Astrocyte (in vitro differentiated cells and primary cell): ENCODE measurements around the gene CRISPLD2. TPM values are rescaled to one million over a fixed set of nuclear protein-coding genes. Genes with fewer than 3 reads are reported as not detected.

Source experiments
- DNase-seq: peaks from one replicate; pipeline ENCODE4 v3.0.0-alpha.2; 2010; ENCODE audit warnings: low read depth
- FAIRE-seq: peaks from 2 replicates; lab custom pipeline; 2011; peaks lifted over from hg19 to GRCh38; lab: Jason Lieb, UNC
- H2AFZ ChIP-seq: 2 replicates; pipeline ENCODE4 v1.6.0; 2012; ENCODE audit warnings: low read depth, low read length, inconsistent platforms
- H3K27ac ChIP-seq: 2 replicates; pipeline ENCODE4 v1.5.1; 2011; ENCODE audit warnings: low read depth, low read length, inconsistent platforms
- H3K27me3 ChIP-seq: 2 replicates; pipeline ENCODE4 v1.6.0; 2011; ENCODE audit warnings: low read length, inconsistent platforms; ENCODE audit not compliant: insufficient read depth
- H3K36me3 ChIP-seq: 2 replicates; pipeline ENCODE4 v1.5.1; 2011; ENCODE audit warnings: low read length, inconsistent platforms; ENCODE audit not compliant: insufficient read depth
- H3K4me1 ChIP-seq: 2 replicates; pipeline ENCODE4 v1.5.1; 2011; ENCODE audit warnings: low read length, inconsistent platforms; ENCODE audit not compliant: insufficient read depth
- H3K4me2 ChIP-seq: 2 replicates; pipeline ENCODE4 v1.6.0; 2012; ENCODE audit warnings: low read length, inconsistent platforms
- H3K4me3 ChIP-seq: 2 replicates; pipeline ENCODE4 v1.5.1; 2011; ENCODE audit warnings: low read depth, mild to moderate bottlenecking, low read length, inconsistent platforms; ENCODE audit not compliant: insufficient read depth
- H3K79me2 ChIP-seq: 2 replicates; pipeline ENCODE4 v1.6.0; 2012; ENCODE audit warnings: mild to moderate bottlenecking, low read length, inconsistent platforms; ENCODE audit not compliant: insufficient read depth
- H3K9ac ChIP-seq: 2 replicates; pipeline ENCODE4 v1.6.0; 2012; ENCODE audit warnings: mild to moderate bottlenecking, low read length, inconsistent platforms
- H3K9me3 ChIP-seq: 2 replicates; pipeline ENCODE4 v1.5.1; 2012; ENCODE audit warnings: low read depth, mild to moderate bottlenecking, low read length, inconsistent platforms; ENCODE audit not compliant: insufficient read depth
- H4K20me1 ChIP-seq: 2 replicates; pipeline ENCODE4 v1.6.0; 2012; ENCODE audit warnings: low read length, inconsistent platforms; ENCODE audit not compliant: insufficient read depth
- H3K27ac Mint-ChIP-seq: one replicate; pipeline ENCODE4 v1.8.0; 2021; ENCODE audit warnings: mild to moderate bottlenecking, mixed read lengths; ENCODE audit not compliant: unreplicated experiment
- H3K27me3 Mint-ChIP-seq: one replicate; pipeline ENCODE4 v1.8.0; 2021; ENCODE audit warnings: low read depth, mixed read lengths; ENCODE audit not compliant: unreplicated experiment
- H3K36me3 Mint-ChIP-seq: one replicate; pipeline ENCODE4 v1.8.0; 2021; ENCODE audit warnings: low read depth, mixed read lengths; ENCODE audit not compliant: unreplicated experiment
- H3K4me1 Mint-ChIP-seq: one replicate; pipeline ENCODE4 v1.8.0; 2021; ENCODE audit warnings: low read depth, mixed read lengths; ENCODE audit not compliant: unreplicated experiment
- H3K4me3 Mint-ChIP-seq: one replicate; pipeline ENCODE4 v1.8.0; 2021; ENCODE audit warnings: mild to moderate bottlenecking, moderate library complexity, mixed read lengths; ENCODE audit not compliant: unreplicated experiment
- H3K9me3 Mint-ChIP-seq: one replicate; pipeline ENCODE4 v1.8.0; 2021; ENCODE audit warnings: mild to moderate bottlenecking, mixed read lengths; ENCODE audit not compliant: unreplicated experiment
- CTCF ChIP-seq: IDR thresholded peaks from 2 replicates; pipeline ENCODE4 v1.5.1; 2011; ENCODE audit warnings: low read depth, mild to moderate bottlenecking, inconsistent platforms, low read length, moderate library complexity; ENCODE audit not compliant: insufficient read depth
- EZH2 ChIP-seq: IDR thresholded peaks from 2 replicates; pipeline ENCODE4 v1.6.1; 2012; ENCODE audit warnings: mild to moderate bottlenecking, low read length, inconsistent platforms; ENCODE audit not compliant: insufficient read depth
- total RNA-seq: library from RNA; stranded (reverse); gene quantifications from 2 replicates; pipeline ENCODE4 v1.2.1, GENCODE V29; 2021

Gene CRISPLD2
- total RNA-seq, 1 donor from 2014 or later = 1.8 TPM

GRCh38 chr16:84932681-84933080, 112.9 kb downstream of the CRISPLD2 start:
- Mint-ChIP-seq H3K4me3 (no peak overlapping the region), H3K4me1 (peaks cover 15% of the 10 kb centered on the region)

GRCh38 chr16:84933774-84934631, 114.2 kb downstream of the CRISPLD2 start:
- TF ChIP-seq CTCF (no peak), EZH2 (no peak)
- Histone ChIP-seq H3K36me3 (no peaks in the 10 kb centered on the region), H3K79me2 (no peaks in the 10 kb centered on the region), H3K4me1 (no peaks in the 10 kb centered on the region), H2AFZ (no peak overlapping the region), H3K4me2 (no peak overlapping the region), H3K4me3 (no peak overlapping the region), H4K20me1 (no peaks in the 10 kb centered on the region), H3K27ac (no peak overlapping the region), H3K9me3 (no peaks in the 10 kb centered on the region), H3K9ac (no peak overlapping the region), H3K27me3 (no peaks in the 10 kb centered on the region)
- Mint-ChIP-seq H3K27me3 (peaks cover 22% of the 10 kb centered on the region), H3K4me1 (peaks cover 15% of the 10 kb centered on the region), H3K4me3 (no peak overlapping the region), H3K9me3 (no peaks in the 10 kb centered on the region), H3K36me3 (no peaks in the 10 kb centered on the region), H3K27ac (no peak overlapping the region)
- FAIRE-seq = no peak
- DNase-seq = no peak

More at GRCh38 chr16:84932681-84933080, 112.9 kb downstream of the CRISPLD2 start:
- no peaks in the 10 kb centered on the region for H4K20me1 ChIP-seq
- no peaks in the 10 kb centered on the region for H3K4me1 ChIP-seq
- H3K27me3 Mint-ChIP-seq = peaks cover 17% of the 10 kb centered on the region
- no peak overlapping the region for H3K4me3 ChIP-seq
- H3K9me3 ChIP-seq = no peaks in the 10 kb centered on the region
- H2AFZ ChIP-seq = no peak overlapping the region
- H3K27ac Mint-ChIP-seq = no peak overlapping the region
- FAIRE-seq (no peak), DNase-seq (no peak)
- no peak overlapping the region for H3K4me2 ChIP-seq
- H3K9ac ChIP-seq = no peak overlapping the region
- no peaks in the 10 kb centered on the region for H3K36me3 Mint-ChIP-seq
- no peaks in the 10 kb centered on the region for H3K36me3 ChIP-seq
- H3K27ac ChIP-seq = no peak overlapping the region
- no peaks in the 10 kb centered on the region for H3K27me3 ChIP-seq
- H3K9me3 Mint-ChIP-seq = no peaks in the 10 kb centered on the region
- no peak for TF ChIP-seq CTCF
- TF ChIP-seq EZH2 = no peak
- no peaks in the 10 kb centered on the region for H3K79me2 ChIP-seq
